Effector memory CD8-positive, alpha-beta T cell (primary cell): ENCODE results near the gene CCT8.
"Not testable (repeated sequence)": the region's sequence is repeated elsewhere in the genome, so short reads cannot be mapped to it uniquely, and the experiment has no call there.

Experiments used
- ATAC-seq: fragments of 150-1000 bp; cut with Tn5 transposase; replicated peaks from 2 replicates; pipeline ENCODE4 v1.10.0; 2021; ENCODE audit warnings: mild to moderate bottlenecking, moderate library complexity
- DNase-seq, 3 experiments: peaks; one replicate each; pipeline ENCODE4 v3.0.0; 2021
- H3K27ac Mint-ChIP-seq, 2 donors: one replicate each; pipeline ENCODE4 v1.8.0; 2022; ENCODE audit warnings: mild to moderate bottlenecking in 2 of 2, mixed read lengths in 2 of 2, moderate library complexity in 2 of 2
- H3K27me3 Mint-ChIP-seq, 2 donors: one replicate each; pipeline ENCODE4 v1.8.0; 2022; ENCODE audit warnings: mixed read lengths in 2 of 2
- H3K36me3 Mint-ChIP-seq: one replicate; pipeline ENCODE4 v1.8.0; 2022; ENCODE audit warnings: mild to moderate bottlenecking, moderate library complexity, mixed read lengths; ENCODE audit not compliant: insufficient read depth
- H3K4me1 Mint-ChIP-seq, 2 donors: one replicate each; pipeline ENCODE4 v1.8.0; 2022; ENCODE audit warnings: low read depth in 2 of 2, mixed read lengths in 2 of 2
- H3K4me3 Mint-ChIP-seq, 2 donors: one replicate each; pipeline ENCODE4 v1.8.0; 2022; ENCODE audit warnings: mild to moderate bottlenecking in 2 of 2, mixed read lengths in 2 of 2, moderate library complexity in 2 of 2
- H3K9me3 Mint-ChIP-seq, 2 donors: one replicate each; pipeline ENCODE4 v1.8.0; 2022; ENCODE audit warnings: mixed read lengths in 2 of 2

The CCT8 gene

DNA sequence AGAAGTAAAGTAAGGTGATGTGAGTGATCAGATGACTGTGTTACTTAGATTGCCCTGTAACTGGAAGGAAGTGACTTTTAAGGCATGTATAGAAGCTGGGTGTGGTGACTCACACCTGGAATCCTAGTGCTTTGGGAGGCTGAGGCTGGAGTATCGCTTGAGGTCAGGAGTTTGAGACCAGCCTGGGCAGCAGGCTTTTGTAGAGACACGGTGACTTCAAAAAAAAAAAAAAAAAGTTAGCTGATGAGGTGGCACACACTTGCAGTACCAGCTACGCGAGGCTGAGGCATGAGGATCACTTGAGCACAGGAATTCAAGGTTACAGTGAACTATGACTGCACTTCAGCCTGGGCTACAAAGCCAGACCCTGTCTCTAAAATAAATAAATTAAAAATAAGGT lies 51.3 kb downstream of the CCT8 start:
- ATAC-seq, result no peak
- Mint-ChIP-seq H3K36me3 (peaks cover 46% of the 10 kb centered on the region), H3K27me3 (no peaks in the 10 kb centered on the region), H3K4me1 (peaks cover 41 to 51% of the 10 kb centered on the region in 2 donors), H3K4me3 (peak overlapping the region; percentile 50 to 67), H3K27ac (peak overlapping the region; percentile 87 to 99), H3K9me3 (no peaks in the 10 kb centered on the region)
- no peak for DNase-seq

- Mint-ChIP-seq H3K4me3 (peak overlapping the region; percentile 74 to 76), H3K4me1 (peaks cover 18 to 26% of the 10 kb centered on the region in 2 donors), H3K36me3 (peaks cover 16% of the 10 kb centered on the region), H3K27ac (peak overlapping the region; percentile 85 to 97), H3K27me3 (no peaks in the 10 kb centered on the region), H3K9me3 (no peaks in the 10 kb centered on the region)
- ATAC-seq (no peak), DNase-seq (no peak)
These were observed 54.9 kb downstream of the CCT8 start for GRCh38 chr21:29018540-29018939.

- H3K36me3 Mint-ChIP-seq, result peaks cover 14% of the 10 kb centered on the region
- no peaks in the 10 kb centered on the region for H3K27me3 Mint-ChIP-seq
- peaks cover 18 to 22% of the 10 kb centered on the region in 2 donors for H3K4me1 Mint-ChIP-seq
- H3K9me3 Mint-ChIP-seq, result no peaks in the 10 kb centered on the region
- DNase-seq, result no peak
- ATAC-seq, result no peak
- H3K4me3 Mint-ChIP-seq, result peak overlapping the region; percentile 74 to 76
- peak overlapping the region; percentile 85 to 97 for H3K27ac Mint-ChIP-seq
These were observed 55.7 kb downstream of the CCT8 start for GRCh38 chr21:29017639-29018237.

DNA sequence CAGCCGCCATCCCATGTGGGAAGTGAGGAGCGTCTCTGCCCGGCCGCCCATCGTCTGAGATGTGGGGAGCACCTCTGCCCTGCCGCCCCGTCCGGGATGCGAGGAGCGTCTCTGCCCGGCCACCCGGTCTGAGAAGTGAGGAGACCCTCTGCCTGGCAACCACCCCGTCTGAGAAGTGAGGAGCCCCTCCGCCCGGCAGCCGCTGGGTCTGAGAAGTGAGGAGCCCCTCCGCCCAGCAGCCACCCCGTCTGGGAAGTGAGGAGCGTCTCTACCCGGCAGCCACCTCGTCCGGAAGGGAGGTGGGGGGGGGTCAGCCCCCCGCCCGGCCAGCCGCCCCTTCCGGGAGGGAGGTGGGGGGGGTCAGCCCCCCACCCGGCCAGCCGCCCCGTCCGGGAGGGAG lies 62.2 kb downstream of the CCT8 start:
- H3K4me1 Mint-ChIP-seq, H3K27ac Mint-ChIP-seq, ATAC-seq, H3K9me3 Mint-ChIP-seq, H3K4me3 Mint-ChIP-seq, DNase-seq, H3K36me3 Mint-ChIP-seq, H3K27me3 Mint-ChIP-seq: not testable (repeated sequence)

DNA sequence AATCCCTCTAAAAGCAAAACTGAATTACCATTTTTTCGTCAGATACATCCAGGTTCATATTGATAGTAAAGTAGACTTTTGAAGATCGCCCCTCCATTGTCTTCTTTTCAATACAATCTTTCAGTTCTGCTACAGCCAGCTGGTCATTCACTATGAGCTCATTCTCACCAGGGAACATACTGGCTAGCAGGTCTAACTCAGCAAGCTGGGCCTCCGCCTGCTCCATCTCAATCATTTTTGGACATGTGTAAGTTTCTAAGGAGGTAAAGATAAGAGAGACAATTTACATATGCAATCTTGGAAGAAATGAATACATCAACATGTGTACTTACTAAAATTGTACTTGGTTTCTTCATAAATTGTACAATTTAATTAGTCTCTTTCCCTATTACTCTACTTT lies 65.1 kb downstream of the CCT8 start:
- Mint-ChIP-seq H3K27me3 (no peaks in the 10 kb centered on the region), H3K36me3 (peaks cover 8% of the 10 kb centered on the region), H3K27ac (no peak overlapping the region), H3K9me3 (no peaks in the 10 kb centered on the region), H3K4me3 (no peak overlapping the region), H3K4me1 (no peaks in the 10 kb centered on the region)
- DNase-seq (no peak), ATAC-seq (no peak)

GRCh38 chr21:29007810-29008209 lies 65.6 kb downstream of the CCT8 start:
- Mint-ChIP-seq H3K9me3 (no peaks in the 10 kb centered on the region), H3K4me3 (no peak overlapping the region), H3K4me1 (peaks cover 0 to under 1% of the 10 kb centered on the region in 2 donors), H3K27ac (no peak overlapping the region), H3K27me3 (no peaks in the 10 kb centered on the region), H3K36me3 (peaks cover 9% of the 10 kb centered on the region)
- ATAC-seq, result no peak
- no peak for DNase-seq

DNA sequence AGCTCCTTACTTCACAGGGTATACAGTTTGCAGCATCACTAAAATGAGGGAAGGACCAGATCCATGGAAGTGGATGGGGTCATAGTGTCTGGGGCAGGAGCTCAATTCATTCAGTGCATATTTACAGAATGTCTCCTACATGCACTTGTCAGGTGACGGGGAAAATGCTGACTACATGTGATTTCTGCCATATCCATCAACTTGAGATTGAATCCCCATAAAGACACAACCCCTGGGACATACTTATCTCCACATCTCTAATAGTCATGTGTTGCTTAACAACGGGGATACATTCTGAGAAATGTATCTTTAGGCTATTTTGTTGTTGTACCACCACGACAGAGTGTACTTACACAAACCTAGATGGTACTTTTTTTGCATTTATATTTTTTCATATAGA lies 66.3 kb downstream of the CCT8 start:
- no peaks in the 10 kb centered on the region for H3K27me3 Mint-ChIP-seq
- no peaks in the 10 kb centered on the region for H3K9me3 Mint-ChIP-seq
- no peak overlapping the region for H3K4me3 Mint-ChIP-seq
- H3K4me1 Mint-ChIP-seq, result peaks cover 0 to 6% of the 10 kb centered on the region in 2 donors
- ATAC-seq (no peak), DNase-seq (no peak)
- peaks cover 16% of the 10 kb centered on the region for H3K36me3 Mint-ChIP-seq
- H3K27ac Mint-ChIP-seq, result no peak overlapping the region
